Activated T-cell treated with anti-CD3 and anti-CD28 coated beads for 24 hours (primary cell): ENCODE data around the gene ZNF726.
"Not testable (repeated sequence)": the region's sequence is repeated elsewhere in the genome, so short reads cannot be mapped to it uniquely, and the experiment has no call there.

ENCODE experiments used
- DNase-seq: peaks from one replicate; pipeline ENCODE4 v3.0.0-alpha.2; 2020; ENCODE audit warnings: low read depth

Gene ZNF726

DNA sequence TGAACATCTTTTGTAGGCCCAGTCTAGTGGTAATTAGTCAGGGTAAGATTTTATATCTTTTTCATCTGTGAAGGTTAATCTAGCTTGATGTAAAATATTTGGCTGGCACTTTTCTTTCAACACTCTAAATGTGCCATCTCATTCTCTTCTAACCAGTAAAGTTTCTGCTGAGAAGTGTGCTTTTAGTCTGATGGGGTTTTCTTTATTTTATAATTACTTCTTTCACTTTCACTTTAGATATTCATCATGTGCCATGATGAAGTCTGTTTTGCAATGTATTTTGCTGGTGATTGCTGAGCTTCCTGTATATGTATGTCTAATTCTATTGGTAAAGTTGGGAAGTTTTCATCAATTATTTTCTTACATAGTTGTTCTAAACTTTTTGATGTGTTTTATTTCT, 31.9 kb downstream of the ZNF726 start:
- DNase-seq = no peak

DNA sequence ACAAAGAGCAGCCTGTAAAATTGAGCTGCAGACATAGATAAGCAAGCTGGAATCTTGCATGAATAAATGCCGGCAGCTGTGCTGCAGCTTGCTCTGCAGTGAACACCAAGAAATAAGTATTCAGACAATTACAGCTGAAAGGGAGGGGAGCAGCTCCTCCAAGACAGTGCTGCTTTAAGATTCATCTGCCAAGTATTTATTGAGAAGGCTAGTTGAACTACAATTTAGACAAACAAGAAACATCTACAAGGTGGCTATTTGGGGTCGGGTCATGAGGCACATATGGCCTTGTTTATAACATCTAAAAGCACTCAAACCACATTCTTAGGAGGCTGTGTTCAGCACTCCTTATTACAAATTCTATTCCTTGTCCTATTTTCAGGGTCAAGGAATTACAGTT, 34.9 kb downstream of the ZNF726 start:
- DNase-seq = no peak

DNA sequence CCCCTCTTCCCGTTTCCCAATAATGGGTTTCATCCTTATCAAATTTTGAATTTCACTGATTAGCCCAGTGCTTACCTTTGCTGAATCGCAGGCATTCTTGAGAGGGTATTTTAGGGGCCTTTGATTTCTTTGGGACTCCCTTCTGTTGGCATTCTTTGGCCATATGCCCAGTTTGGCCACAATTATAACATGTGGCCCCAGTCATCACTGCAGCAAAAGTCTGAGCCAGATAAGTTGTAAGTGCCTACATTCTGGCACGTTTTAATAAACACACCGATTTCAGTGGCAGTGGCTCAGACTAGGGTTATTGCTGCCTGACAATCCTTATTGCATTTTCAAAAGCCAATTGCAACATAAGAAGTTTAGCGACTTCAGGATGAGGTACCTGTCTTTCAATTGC, 41.4 kb downstream of the ZNF726 start:
- DNase-seq = no peak

DNA sequence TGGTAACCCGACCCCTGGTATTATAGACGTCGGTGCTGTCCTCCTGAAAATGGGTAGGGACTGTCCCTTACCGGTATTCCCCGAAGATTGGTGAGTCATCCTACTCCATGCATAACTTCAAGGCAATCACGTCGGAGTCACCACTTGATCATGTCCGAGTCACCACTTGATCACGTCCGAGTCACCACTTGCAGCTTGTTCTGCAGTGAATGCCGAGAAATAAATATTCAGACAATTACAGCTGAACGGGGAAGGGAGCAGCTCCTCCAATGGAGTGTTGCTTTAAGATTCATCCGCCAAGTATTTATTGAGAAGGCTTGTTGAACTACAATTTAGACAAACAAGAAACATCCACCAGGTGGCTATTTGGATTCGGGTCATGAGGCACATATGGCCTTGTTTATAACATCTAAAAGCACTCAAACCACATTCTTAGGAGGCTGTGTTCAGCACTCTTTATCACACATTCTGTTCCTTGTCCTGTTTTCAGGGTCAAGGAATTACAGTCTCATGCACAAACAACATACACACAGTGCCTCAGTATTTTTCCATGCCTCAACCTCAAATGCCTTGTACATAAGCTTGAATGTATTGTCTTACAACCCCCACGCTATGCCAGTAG, 43.1 kb downstream of the ZNF726 start:
- no peak for DNase-seq

DNA sequence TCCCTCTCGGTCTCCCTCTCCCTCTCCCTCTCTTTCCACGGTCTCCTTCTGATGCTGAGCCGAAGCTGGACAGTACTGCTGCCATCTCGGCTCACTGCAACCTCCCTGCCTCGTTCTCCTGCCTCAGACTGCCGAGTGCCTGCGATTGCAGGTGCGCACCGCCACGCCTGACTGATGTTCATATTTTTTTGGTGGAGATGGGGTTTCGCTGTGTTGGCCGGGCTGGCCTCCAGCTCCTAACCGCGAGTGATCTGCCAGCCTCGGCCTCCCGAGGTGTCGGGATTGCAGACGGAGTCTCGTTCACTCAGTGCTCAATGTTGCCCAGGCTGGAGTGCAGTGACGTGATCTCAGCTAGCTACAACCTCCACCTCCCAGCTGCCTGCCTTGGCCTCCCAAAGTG, 48.7 kb downstream of the ZNF726 start:
- not testable (repeated sequence) for DNase-seq

DNA sequence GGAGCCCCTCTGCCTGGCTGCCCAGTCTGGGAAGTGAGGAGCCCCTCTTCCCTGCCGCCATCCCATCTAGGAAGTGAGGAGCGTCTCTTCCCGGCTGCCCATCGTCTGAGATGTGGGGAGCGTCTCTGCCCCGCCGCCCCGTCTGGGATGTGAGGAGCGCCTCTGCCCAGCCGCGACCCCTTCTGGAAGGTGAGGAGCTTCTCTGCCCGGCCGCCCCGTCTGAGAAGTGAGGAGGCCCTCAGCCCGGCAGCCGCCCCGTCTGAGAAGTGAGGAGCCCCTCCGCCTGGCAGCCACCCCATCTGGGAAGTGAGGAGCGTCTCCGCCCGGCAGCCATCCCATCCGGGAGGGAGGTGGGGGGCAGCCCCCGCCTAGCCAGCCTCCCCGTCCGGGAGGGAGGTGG, 49.2 kb downstream of the ZNF726 start:
- not testable (repeated sequence) for DNase-seq

DNA sequence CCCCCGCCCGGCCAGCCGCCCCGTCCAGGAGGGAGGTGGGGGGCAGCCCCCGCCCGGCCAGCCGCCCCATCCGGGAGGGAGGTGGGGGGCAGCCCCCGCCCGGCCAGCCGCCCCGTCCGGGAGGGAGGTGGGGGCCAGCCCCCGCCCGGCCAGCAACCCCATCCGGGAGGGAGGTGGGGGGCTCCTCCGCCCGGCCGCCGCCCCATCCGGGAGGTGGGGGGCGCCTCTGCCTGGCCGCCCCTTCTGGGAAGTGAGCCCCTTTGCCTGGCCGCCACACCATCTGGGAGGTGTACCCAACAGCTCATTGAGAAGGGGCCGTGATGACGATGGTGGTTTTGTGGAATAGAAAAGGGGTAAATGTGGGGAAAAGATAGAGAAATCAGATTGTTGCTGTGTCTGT, 49.6 kb downstream of the ZNF726 start:
- DNase-seq = not testable (repeated sequence)

DNA sequence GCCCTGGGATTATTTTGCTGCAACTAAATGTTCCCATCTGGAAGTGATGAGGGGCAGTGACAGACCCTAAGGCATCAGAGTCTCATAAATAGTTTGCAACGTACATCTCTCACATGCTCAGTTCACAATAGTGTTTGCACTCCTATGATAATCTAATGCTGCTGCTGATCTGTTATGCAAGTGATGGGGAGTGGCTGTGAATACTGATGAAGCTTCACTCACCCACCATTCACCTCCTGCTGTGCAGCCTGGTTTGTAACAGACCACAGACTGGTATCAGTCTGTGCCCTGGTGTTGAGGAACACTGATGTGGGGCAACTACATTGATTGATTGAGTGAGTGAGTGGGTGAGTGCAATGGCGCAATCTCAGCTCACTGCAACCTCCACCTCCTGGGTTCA, 54.9 kb downstream of the ZNF726 start:
- DNase-seq = no peak

DNA sequence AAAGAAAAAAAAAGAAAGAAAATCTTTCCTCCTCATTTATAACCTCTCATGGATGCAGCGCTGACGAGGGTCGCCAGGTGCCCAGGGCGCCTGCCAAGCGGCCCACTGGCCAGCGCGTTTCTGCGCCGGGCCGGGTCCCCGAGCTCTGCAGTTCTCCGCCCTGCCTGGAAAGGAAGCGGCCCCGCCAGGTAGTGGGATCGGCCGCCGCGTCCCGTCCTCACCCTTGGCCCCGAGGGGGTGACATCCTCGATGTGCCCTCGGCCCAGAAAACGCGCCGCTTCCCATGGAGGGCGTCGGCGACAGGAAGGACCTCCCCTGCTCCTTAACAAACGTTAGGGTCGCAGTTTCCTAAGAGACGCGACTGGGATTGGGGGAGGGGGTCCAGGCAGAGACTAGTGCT, 56.9 kb downstream of the ZNF726 start:
- DNase-seq = no peak

DNA sequence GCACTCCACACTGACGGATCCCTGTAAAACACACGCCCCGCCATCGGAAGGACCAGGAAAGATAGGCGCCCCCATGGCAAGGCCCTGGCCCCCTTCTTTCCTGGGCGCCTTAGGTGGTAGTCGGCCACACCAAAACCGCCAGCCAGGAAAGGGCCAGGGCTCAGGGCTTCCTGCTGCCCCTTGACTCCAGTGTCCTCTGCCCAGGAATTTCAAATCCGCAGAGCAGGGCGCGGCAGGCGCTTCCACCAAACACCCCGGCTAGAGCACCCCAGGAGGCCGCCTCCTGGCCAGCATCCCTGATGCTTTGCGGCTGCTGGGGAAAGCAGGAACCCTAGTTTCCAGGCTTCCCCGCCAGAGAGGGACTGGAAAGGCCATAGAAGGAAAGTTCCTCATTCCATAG, 57.5 kb downstream of the ZNF726 start:
- DNase-seq = no peak

DNA sequence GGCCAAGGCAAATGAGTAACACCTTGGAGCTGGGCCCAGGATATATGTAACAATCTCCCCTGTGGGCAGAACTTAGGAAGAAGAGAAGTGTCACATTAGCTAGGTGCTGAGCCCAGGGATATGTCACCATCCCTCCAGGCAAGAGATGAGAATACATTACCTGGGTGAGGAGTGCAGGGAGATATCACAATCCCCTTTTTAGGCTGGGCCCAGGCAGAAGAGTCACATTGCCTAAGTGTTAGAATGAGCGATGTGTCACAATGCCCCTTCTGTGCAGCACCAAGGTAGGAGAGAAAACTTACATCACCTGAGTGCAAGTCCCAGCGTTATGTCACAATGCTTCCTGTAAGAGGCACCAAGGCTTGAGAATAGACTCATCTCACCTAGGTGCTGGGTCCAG, 60.3 kb downstream of the ZNF726 start:
- DNase-seq = no peak

DNA sequence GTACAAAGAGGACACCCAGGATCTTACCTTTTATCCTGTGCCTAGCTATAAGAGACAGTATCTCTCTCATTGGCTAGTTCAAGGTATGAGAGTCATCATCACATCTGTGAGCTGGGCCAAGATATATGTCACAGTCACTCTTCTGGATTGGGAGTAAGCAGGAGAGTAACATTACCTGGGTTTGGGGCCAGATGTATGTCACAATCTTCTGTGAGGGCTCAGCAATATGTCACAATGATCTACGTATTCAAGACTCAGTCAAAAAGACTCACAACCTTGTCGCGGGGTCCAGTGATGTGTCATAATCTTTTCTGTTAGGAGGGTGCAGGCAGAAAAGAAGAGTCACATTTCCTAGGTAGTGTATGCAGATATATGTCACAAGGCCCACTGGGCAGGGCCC, 61.9 kb downstream of the ZNF726 start:
- DNase-seq = not testable (repeated sequence)

DNA sequence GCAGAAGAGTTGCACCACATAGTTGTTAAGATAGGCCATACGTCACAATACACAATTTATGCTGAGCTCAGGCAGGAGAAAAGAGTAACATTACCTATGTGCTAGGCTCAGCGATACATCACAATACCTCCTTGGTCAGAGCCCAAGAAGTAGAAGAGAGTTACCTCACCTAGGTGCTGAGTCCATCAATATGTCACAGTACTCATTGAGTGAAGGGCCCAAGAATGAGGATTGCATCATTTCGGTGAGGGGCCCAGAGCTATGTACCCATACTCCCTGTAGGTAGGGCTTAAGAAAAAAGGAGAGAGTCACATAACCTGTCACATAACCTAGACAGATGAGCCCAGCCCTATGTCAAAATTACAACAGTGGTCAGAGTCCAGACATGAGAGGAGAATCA, 62.6 kb downstream of the ZNF726 start:
- DNase-seq = not testable (repeated sequence)

DNA sequence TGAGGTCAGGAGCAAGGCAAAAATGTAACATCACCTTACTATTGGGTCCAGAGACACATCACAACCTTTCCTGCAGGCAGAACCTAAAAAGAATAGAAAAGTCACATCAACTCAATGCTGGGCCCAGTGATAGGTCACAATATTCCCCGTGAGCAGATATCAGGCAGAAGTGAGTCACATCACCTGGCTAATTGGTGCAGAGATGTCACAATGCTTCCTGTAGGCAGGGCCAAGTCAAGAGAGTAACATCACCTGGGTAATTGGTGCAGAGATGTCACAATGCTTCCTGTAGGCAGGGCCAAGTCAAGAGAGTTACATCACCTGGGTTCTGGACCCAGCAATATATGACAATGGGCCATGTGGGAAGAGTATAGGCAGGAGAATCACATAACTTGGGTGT, 63.4 kb downstream of the ZNF726 start:
- DNase-seq = no peak

DNA sequence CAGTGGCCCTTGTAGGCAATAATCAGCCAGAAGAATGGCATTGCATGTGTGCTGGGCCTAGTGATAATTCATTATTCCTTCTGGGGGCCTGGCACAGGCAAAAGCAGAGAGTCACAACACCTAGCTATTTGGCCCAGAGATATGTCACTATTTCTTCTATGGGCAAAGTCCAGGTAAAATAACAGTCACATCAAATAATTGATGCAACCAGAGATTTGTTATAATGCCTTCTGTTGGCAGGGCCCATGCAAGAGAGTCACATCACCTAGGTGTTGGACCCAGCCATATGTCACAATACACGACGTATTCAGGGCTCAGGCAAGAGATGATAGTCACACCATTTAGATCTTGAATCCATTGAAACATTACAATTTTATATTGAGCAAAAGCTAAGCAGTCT, 66.1 kb downstream of the ZNF726 start:
- DNase-seq = no peak

DNA sequence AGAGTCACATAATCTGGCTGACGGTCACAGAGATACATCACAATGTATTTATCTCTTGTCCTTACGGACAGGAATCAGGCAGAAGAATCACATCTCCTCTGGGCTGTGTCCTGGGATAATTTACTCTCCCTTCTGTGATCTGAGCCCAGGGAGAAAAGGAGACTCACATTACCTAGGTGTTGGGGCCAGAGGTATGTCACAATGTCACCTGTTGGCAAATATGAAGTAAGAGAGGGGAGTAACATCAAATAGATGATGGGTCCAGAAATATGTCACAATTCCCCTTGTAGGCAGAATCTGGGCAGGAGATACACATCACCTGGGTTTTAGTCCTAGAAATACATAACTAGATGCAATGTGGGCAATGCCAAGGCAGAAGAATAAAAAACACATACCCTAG, 67.2 kb downstream of the ZNF726 start:
- no peak for DNase-seq

DNA sequence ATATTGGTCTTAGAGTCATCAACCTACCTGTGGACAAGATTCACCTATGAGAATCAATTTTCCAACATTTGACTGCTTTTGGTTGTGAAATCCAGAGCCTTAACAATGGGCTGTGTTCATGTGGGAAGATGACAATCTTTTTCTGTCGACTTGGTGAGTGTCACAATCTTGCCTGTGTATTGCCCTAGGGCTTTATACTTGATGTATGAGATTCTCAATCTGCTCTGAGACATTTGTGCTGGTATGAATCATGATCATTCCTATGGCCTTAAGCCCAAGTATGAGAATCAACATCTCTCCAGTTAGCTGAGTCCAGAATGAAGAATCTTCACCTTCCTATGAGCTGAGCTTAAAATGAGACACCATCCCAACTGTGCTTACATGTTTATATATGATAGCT, 68.7 kb downstream of the ZNF726 start:
- no peak for DNase-seq
